ENCODE data around the gene ATG13. TPM values are rescaled to one million over a fixed set of nuclear protein-coding genes. Genes with fewer than 3 reads are reported as not detected.
"Not testable (repeated sequence)": the region's sequence is repeated elsewhere in the genome, so short reads cannot be mapped to it uniquely, and the experiment has no call there.

ATG13 gene
- total RNA-seq, 1 donor from 2014 or later = 54.4 TPM

DNA sequence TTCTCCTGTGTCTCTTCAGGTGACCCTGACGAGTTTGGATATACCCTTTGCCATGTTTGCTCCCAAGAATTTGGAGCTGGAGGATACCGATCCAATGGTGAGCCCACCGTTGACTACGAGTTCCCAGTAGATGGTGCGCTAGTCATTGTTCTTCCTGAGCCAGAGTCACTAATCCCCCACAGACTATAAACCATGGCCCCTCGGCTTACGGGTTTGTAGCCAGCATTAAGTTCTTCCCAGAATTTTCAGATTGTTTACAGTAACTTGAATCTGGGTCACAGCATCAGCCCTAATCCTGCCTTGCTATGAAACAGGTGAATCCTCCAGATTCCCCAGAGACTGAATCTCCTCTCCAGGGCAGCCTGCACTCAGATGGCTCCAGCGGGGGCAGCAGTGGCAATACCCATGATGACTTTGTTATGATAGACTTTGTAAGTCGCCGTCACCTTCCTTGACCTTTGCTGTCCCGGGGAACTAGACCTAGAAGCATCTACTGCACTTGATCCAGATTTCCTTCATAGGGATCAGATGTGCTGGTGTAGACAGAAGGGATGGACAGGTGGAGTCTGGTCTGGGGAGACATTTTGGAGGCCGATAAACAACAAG lies 51.2 kb downstream of the ATG13 start:
- Histone ChIP-seq H3K4me3 (no peak overlapping the region), H3K4me1 (peaks cover 16% of the 10 kb centered on the region), H3K9me3 (no peaks in the 10 kb centered on the region), H3K36me3 (peaks cover 100% of the 10 kb centered on the region), H3K27me3 (ENCODE audit: low read depth) (no peaks in the 10 kb centered on the region), H3K27ac (no peak overlapping the region)
- intact Hi-C loops (cut with DNase I) = no loop called here
- ATAC-seq = no peak
- TF ChIP-seq, protein P1, sequence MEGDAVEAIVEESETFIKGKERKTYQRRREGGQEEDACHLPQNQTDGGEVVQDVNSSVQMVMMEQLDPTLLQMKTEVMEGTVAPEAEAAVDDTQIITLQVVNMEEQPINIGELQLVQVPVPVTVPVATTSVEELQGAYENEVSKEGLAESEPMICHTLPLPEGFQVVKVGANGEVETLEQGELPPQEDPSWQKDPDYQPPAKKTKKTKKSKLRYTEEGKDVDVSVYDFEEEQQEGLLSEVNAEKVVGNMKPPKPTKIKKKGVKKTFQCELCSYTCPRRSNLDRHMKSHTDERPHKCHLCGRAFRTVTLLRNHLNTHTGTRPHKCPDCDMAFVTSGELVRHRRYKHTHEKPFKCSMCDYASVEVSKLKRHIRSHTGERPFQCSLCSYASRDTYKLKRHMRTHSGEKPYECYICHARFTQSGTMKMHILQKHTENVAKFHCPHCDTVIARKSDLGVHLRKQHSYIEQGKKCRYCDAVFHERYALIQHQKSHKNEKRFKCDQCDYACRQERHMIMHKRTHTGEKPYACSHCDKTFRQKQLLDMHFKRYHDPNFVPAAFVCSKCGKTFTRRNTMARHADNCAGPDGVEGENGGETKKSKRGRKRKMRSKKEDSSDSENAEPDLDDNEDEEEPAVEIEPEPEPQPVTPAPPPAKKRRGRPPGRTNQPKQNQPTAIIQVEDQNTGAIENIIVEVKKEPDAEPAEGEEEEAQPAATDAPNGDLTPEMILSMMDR (IDR thresholded peaks at IDR 0.05) = no peak
- no peak for DNase-seq

DNA sequence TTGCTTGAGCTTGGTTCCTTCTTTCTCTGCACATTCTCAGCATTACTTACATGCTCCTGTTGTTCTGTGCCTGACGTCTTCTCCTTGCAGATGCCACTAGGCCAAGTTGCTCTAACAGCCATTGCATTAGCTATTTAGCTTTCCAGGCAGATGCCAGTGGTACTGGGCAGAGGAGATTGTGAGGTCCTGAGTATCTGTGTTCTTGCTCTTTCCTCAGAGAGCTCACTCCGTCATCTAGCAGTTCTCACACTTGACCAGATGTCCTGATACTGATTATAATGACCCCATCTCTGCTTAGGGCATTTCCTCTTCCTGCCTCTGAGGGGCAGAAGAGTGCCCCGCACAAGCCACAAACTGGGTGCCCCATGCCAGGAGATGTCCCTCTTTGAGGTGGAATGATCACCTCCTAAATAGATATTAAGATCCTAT lies 52.4 kb downstream of the ATG13 start:
- no peaks in the 10 kb centered on the region for H3K27me3 ChIP-seq (ENCODE audit: low read depth)
- no peak overlapping the region for H3K4me3 ChIP-seq
- H3K27ac ChIP-seq = peak overlapping the region; percentile 19
- TF ChIP-seq, protein P1 (IDR thresholded peaks at IDR 0.05) = peak; percentile 23
- DNase-seq (no peak), ATAC-seq (peak in 1 of 2 donors; percentile 30)
- intact Hi-C loops (cut with DNase I) = no loop called here
- peaks cover 92% of the 10 kb centered on the region for H3K36me3 ChIP-seq
- peaks cover 27% of the 10 kb centered on the region for H3K4me1 ChIP-seq
- no peaks in the 10 kb centered on the region for H3K9me3 ChIP-seq

DNA sequence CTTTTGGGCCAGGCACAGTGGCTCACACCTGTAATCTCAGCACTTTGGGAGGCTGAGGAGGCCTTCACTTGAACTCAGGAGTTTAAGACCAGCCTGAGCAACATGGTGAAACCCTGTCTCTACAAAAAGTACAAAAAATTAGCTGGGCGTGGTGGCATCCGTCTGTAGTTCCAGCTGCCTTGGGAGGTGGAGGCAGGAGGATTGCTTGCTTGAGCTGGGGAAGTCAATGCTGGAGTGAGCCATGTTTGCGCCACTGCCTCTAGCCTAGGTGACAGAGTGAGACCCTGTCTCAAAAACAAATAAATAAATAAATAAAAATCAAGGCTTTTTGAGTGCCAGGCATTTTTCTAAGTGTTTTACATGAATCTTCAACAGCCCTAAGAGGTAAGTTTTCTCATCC lies 53.2 kb downstream of the ATG13 start:
- H3K4me3 ChIP-seq; H3K27me3 ChIP-seq (ENCODE audit: low read depth); intact Hi-C loops (cut with DNase I); H3K9me3 ChIP-seq; DNase-seq; ATAC-seq: not testable (repeated sequence)
- Histone ChIP-seq H3K36me3 (peaks cover 84% of the 10 kb centered on the region), H3K4me1 (peaks cover 35% of the 10 kb centered on the region), H3K27ac (peak overlapping the region; percentile 19)

DNA sequence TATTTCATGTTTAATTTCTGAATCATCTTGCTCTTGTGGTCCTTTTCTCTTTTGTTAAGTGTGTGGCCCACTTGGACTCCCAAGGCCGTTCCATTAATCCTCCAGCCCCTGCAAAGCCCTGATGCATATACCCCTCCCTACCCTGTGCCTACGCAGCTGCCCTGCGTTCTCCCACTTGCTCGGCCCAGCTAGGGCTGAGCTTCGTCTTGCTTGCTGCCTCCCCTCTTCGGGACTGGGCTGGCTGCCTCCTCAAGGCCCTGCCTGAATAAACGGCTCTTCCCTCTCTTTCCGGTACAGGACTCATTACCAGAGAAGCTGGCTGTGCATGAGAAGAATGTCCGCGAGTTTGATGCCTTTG lies 54.6 kb downstream of the ATG13 start:
- intact Hi-C loops (cut with DNase I) = no loop called here
- DNase-seq = no peak
- H3K4me1 ChIP-seq = peaks cover 49% of the 10 kb centered on the region
- TF ChIP-seq, protein P1 (IDR thresholded peaks at IDR 0.05) = no peak
- H3K9me3 ChIP-seq = no peaks in the 10 kb centered on the region
- peaks cover 77% of the 10 kb centered on the region for H3K36me3 ChIP-seq
- no peaks in the 10 kb centered on the region for H3K27me3 ChIP-seq (ENCODE audit: low read depth)
- H3K4me3 ChIP-seq = no peak overlapping the region
- peak overlapping the region; percentile 48 for H3K27ac ChIP-seq
- ATAC-seq = no peak

DNA sequence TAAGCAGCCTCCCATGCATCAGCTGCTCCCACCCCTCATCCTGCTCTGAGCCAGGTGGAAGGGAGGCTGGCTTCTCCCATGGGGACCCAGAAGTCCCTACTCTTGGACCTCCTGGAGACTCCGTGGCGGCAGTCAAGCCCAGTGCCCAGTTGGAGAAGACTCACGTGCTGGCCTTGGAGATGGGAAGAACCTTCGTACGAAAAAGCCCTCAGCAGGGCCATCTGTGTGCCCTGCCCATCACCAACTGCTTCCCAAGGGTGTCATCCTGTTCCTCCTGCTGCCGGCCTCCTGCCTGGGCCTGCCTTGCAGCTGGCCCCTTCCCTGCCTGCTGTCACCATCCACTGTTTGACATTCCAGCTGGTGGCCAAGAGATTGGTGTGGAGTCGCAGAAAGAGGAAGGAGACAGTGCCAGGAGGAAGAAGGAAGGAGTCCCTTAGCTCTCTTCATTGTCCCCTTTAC lies 55.1 kb downstream of the ATG13 start:
- Histone ChIP-seq H3K27me3 (ENCODE audit: low read depth) (no peaks in the 10 kb centered on the region), H3K4me3 (no peak overlapping the region), H3K27ac (peak overlapping the region; percentile 18), H3K9me3 (no peaks in the 10 kb centered on the region), H3K4me1 (peaks cover 53% of the 10 kb centered on the region), H3K36me3 (peaks cover 76% of the 10 kb centered on the region)
- intact Hi-C loops (cut with DNase I) = no loop called here
- TF ChIP-seq, protein P1 (IDR thresholded peaks at IDR 0.05) = no peak
- DNase-seq (no peak), ATAC-seq (no peak)

DNA sequence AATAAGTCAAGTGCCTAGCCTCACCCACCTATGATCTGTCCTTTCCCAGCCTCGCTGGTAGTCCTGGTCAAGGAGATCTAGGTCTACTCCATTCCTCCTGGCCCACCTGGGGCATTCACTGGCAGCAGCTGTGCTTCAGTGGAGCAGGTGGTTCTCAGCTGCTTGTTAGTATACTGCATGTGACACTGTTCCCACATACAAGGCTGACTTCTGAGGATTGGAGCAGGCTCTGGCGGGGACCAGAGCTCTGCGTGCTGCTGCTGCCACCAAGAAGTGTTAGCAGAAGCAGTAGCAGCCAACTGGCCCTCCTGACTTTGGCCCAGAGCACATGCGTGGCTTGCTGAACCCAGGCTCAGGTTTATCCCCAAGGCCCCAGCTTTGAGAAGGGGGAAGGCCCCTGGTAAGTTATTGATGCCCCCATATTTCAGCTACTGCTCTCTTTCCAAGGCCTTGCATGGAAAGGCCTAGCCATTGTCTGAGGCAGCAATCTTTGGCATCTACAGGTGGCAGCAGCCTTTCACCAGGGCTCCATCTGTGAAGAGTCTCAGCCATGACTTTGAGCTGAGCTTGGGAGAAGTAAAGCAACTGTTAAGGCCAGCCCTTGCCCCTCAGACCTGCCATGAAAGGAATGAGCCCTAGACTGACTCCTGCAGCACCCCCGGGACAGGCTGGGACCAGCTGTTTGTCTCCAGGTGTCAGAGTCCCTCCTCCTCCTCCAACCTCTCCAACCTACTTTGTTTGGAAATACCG lies 56.5 kb downstream of the ATG13 start:
- TF ChIP-seq, protein P1 (IDR thresholded peaks at IDR 0.05) = no peak
- H3K4me1 ChIP-seq = peaks cover 53% of the 10 kb centered on the region
- intact Hi-C loops (cut with DNase I) = no loop called here
- DNase-seq (no peak), ATAC-seq (peak; percentile 4 to 12)
- no peak overlapping the region for H3K4me3 ChIP-seq
- peaks cover 76% of the 10 kb centered on the region for H3K36me3 ChIP-seq
- H3K27ac ChIP-seq = peak overlapping the region; percentile 79
- H3K27me3 ChIP-seq (ENCODE audit: low read depth) = no peaks in the 10 kb centered on the region
- no peaks in the 10 kb centered on the region for H3K9me3 ChIP-seq
